ENCODE results near the gene PPP1R12C. TPM values are rescaled to one million over a fixed set of nuclear protein-coding genes. Genes with fewer than 3 reads are reported as not detected.

Gene PPP1R12C
- total RNA-seq, 1 experiment from 2014 or later = 22.2 TPM

DNA sequence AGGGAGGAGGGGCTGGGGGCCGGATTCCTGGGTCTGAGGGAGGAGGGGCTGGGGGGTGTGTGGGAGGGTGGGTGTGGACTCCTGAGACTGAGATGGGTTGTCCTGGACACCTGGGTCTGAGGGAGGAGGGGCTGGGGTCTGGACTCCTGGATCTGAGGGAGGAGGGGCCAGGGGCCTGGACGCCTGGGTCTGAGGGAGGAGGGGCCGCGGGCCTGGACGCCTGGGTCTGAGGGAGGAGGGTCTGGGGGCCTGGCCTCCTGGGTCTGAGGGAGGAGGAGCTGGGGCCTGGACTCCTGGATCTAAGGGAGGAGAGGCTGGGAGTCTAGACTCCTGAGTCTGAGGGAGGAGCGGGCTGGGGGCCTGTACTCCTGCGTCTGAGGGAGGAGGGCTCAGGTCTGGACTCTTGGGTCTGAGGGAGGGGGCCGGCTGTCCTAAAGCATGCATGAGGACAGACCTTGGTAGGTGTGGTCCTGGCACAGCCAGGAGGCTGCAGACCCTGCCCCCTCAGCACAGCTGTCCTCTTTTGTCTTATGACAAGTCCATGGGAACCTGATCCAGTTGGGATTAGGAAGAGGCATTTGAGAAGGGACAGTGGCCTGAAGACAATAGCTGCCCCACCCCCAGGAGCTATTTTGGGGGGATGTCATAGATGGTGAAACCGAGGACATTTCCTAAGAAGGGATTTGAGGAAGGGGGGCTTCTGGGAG lies 30.3 kb upstream of the PPP1R12C start:
- DNase-seq (ENCODE audit: extremely low read depth, low read depth) = no peak

DNA sequence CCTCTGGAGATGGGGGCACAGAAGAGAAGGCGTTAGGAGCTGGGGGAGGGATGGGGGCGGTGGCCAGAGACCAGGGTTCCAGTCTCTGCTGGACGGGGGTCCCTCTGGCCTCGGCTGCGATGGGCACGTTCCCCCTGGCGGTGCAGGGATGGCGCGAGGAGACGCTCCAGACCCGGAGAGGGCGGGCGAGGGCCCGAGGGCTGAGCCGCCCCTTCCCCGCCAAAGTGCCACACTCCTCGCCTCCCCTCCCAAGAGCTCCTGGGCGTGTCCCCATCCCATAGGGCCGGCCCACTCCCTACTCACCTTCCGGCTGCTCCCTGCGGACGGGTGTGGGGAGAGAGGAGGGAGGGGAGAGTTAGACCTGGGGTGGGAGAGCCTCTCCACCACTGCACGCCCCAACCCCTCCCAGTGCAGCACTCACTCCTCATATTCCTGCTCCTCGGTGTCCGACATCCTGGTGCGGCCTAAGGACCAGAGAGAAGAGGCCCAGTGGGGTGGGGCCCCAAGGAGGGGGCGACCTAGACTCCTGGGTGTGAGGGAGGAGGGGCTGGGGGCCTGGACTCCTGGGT lies 29.4 kb upstream of the PPP1R12C start:
- no peak for DNase-seq (ENCODE audit: extremely low read depth, low read depth)

DNA sequence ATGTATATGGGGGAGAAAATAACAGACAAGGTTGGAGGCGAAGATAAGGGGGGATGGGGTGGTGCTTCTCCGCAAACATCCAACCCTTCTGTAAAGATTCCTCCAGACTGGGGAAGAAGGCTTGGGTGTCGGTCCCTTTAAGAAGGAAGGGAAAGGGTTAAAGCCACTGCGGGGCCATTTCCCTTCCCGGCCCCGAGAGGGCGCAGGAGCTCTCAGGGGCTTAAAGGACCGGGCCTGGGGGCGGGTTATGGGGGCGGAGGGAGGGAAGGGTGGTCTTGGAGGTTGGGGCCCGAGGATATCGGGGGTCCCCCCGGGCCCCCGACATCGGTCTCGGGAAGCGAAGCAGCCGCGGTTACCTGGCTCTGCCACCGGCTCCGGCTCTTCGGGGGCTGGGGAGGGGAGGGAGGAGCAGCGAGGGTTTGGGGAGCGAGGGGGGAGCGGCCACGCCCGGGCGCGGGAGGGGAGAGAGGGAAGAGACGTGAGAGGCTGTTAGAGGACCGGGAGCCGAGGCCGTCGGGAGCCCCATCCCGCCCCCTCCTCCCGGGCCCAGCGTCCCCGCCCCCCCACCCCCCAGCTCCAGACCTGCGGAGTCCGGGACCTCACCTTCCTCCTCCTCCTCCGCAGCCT lies 28.8 kb upstream of the PPP1R12C start:
- no peak for DNase-seq (ENCODE audit: extremely low read depth, low read depth)

DNA sequence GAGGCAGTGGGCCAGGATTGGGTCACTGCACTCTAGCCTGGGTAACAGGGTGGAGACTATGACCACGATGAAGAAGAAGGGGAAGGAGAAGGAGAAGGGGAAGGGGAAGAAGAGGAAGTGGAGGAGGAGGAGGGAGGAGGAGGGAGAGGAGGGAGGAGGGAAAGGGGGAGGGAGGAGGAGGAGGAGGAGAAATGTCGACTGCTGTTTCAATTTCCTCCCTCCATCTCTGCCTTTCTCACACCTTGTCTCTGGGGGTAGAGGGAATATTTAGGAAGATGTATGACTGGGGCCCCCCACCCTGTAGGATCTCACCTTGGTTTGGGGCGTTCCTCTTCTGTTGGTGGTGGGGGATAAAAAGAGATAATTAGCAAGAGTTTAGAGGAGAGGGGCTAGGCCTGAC lies 27.8 kb upstream of the PPP1R12C start:
- DNase-seq (ENCODE audit: extremely low read depth, low read depth) = no peak

DNA sequence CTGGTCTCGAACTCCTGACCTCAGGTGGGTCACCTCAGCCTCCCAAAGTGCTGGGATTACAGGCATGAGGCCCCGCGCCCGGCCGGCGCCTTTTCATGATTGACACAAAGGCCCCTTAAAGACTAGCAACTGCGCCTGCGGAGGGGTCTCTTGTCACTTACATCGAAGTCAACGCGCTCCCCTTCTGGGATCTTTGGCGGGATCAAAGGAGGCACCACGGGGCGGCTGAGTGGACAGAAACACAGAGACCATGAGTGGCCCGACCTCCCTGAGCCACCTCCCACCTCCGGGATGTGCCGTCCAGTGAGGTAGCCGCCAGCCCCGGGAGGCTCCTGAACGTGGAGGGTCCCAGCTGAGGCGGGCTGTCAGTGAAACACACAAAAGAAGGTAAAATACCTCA lies 24.3 kb upstream of the PPP1R12C start:
- no peak for DNase-seq (ENCODE audit: extremely low read depth, low read depth)

DNA sequence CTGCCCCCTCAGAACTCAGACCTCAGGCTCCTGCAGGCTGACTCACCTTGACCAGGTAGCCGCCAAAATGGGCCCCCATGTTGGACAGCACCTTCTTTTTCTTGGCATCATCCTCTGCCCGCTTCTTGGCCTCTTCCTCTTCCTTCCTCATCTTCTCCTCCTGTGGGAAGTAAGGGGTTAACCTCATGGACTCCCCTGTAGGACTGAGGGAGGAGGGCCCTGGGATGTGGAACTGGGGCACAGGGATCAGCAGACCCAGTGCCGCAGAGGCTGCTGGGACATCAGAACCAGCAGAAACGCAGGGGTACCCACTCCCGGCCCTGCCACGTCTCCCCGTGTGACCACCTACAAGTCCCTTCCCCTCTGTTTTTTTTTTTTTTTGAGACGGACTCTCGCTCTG lies 20.5 kb upstream of the PPP1R12C start:
- DNase-seq (ENCODE audit: extremely low read depth, low read depth) = no peak

- DNase-seq (ENCODE audit: extremely low read depth, low read depth) = no peak
Measured at GRCh38 chr19:55136399-55137102, 19.1 kb upstream of the PPP1R12C start.

DNA sequence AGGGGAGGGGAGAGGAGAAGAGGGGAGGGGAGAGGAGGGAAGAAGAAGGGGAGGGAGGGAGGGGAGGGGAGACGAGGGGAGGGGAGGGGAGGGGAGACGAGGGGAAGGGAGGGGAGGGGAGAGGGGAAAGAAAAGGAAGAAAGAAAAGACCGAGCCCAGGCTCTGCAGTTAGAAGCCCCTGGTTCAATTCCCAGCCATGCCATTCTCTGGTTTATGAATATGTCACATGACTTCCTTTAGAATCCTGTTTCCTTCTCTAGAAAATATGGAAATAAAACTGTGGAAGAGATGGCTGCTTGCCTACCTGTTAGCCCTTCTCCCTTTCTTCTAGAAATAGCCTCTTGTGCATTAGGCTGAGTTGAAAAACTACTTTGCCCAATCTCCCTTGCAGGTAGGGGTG lies 17.3 kb upstream of the PPP1R12C start:
- DNase-seq (ENCODE audit: extremely low read depth, low read depth) = no peak

- no peak for DNase-seq (ENCODE audit: extremely low read depth, low read depth)
Measured at GRCh38 chr19:55133639-55134444, 16.4 kb upstream of the PPP1R12C start.

- no peak for DNase-seq (ENCODE audit: extremely low read depth, low read depth)
Measured at GRCh38 chr19:55132453-55133129, 15.2 kb upstream of the PPP1R12C start.

DNA sequence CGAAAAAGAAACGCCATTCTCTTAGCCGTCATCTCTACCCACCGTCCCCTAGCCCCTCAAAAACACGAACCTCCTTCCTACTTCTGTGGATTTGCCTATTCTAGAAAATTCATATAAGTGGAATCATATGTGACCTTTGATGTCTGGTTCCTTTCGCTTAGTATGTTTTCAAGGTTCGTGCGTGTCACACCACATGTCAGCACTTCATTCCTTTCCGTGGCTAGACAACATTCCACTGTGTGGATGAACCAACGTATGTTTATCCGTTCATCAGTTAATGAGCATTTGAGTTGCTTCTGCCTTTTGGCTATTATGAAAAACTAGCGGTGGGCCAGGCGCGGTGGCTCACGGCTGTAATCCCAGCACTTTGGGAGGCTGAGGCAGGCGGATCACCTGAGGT lies 14.0 kb upstream of the PPP1R12C start:
- no peak for DNase-seq (ENCODE audit: extremely low read depth, low read depth)

GRCh38 chr19:55119053-55119452 lies 1.6 kb upstream of the PPP1R12C start:
- DNase-seq (ENCODE audit: extremely low read depth, low read depth) = no peak

DNA sequence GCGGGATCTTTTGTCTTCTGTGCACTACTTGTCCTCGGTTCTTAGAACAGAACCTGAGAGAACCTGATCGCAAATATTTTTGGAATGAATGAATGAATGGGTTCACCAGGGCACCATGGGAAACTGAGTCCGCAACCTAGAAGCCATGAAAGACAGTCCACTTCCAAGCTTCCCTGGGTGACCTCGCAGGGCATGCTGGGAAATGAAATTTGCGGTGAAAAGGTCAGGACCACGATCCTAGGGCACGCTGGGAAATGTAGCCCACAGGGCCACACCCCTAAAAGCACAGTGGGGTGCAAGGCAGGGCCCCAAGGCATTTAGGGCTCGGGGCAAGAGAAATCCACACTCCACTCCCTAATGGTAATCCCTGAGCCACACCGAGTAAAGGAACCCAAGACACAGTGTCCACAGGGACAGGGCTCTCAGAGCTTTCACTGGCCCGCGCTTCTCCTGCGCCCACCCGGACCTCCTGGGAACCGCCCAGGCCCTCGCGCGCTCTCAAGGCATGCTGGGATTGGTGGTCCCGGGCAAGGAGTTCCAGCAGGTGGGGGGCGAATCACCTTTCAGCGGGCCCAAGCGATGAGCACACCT lies 1.1 kb upstream of the PPP1R12C start:
- no peak for DNase-seq (ENCODE audit: extremely low read depth, low read depth)

GRCh38 chr19:55117663-55118391 lies 390 bp upstream of the PPP1R12C start:
- peak; percentile 97 for DNase-seq (ENCODE audit: extremely low read depth, low read depth)

DNA sequence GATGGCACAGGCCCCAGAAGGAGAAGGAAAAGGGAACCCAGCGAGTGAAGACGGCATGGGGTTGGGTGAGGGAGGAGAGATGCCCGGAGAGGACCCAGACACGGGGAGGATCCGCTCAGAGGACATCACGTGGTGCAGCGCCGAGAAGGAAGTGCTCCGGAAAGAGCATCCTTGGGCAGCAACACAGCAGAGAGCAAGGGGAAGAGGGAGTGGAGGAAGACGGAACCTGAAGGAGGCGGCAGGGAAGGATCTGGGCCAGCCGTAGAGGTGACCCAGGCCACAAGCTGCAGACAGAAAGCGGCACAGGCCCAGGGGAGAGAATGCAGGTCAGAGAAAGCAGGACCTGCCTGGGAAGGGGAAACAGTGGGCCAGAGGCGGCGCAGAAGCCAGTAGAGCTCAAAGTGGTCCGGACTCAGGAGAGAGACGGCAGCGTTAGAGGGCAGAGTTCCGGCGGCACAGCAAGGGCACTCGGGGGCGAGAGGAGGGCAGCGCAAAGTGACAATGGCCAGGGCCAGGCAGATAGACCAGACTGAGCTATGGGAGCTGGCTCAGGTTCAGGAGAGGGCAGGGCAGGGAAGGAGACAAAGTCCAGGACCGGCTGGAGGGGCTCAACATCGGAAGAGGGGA lies 1.1 kb downstream of the PPP1R12C start:
- no peak for DNase-seq (ENCODE audit: extremely low read depth, low read depth)

GRCh38 chr19:55115446-55116065 lies 1.9 kb downstream of the PPP1R12C start:
- no peak for DNase-seq (ENCODE audit: extremely low read depth, low read depth)

DNA sequence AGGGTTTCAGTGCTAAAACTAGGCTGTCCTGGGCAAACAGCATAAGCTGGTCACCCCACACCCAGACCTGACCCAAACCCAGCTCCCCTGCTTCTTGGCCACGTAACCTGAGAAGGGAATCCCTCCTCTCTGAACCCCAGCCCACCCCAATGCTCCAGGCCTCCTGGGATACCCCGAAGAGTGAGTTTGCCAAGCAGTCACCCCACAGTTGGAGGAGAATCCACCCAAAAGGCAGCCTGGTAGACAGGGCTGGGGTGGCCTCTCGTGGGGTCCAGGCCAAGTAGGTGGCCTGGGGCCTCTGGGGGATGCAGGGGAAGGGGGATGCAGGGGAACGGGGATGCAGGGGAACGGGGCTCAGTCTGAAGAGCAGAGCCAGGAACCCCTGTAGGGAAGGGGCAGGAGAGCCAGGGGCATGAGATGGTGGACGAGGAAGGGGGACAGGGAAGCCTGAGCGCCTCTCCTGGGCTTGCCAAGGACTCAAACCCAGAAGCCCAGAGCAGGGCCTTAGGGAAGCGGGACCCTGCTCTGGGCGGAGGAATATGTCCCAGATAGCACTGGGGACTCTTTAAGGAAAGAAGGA lies 2.8 kb downstream of the PPP1R12C start:
- DNase-seq (ENCODE audit: extremely low read depth, low read depth) = no peak

GRCh38 chr19:55113570-55114039 lies 3.8 kb downstream of the PPP1R12C start:
- no peak for DNase-seq (ENCODE audit: extremely low read depth, low read depth)
